Liver (tissue), 9 donors: Measurements from ENCODE around the gene LSM14B. TPM values are rescaled to one million over a fixed set of nuclear protein-coding genes. Genes with fewer than 3 reads are reported as not detected.

Source experiments
- DNase-seq: peaks from one replicate; pipeline ENCODE4 v3.0.0-alpha.2; 2017; ENCODE audit warnings: low spot score
- H3K27ac ChIP-seq, 2 donors: one replicate each; pipeline ENCODE4 v1.7.0; 2013; ENCODE audit warnings: inconsistent platforms in 2 of 2, low read length in 2 of 2, control low read depth in 1 of 2, low read depth in 1 of 2, mild to moderate bottlenecking in 1 of 2
- H3K27me3 ChIP-seq, 4 donors: one replicate each; pipeline versions ENCODE4 v1.6.1 to v1.7.0; 2013; ENCODE audit warnings: low read length in 3 of 4, inconsistent platforms in 1 of 4, mild to moderate bottlenecking in 1 of 4, moderate library complexity in 1 of 4; ENCODE audit not compliant: control insufficient read depth in 4 of 4, insufficient read depth in 4 of 4
- H3K36me3 ChIP-seq, 4 donors: one replicate each; pipeline versions ENCODE4 v1.6.1 to v1.7.0; 2013; ENCODE audit warnings: low read length in 3 of 4, mild to moderate bottlenecking in 3 of 4, low read depth in 1 of 4, moderate library complexity in 1 of 4; ENCODE audit not compliant: control insufficient read depth in 4 of 4, insufficient read depth in 3 of 4
- H3K4me1 ChIP-seq, 4 donors: one replicate each; pipeline versions ENCODE4 v1.6.1 to v1.7.0; 2013; ENCODE audit warnings: low read length in 3 of 4, mild to moderate bottlenecking in 3 of 4, moderate library complexity in 1 of 4; ENCODE audit not compliant: control insufficient read depth in 4 of 4, insufficient read depth in 4 of 4
- H3K4me3 ChIP-seq, 3 donors: one replicate each; pipeline versions ENCODE4 v1.6.1 to v1.7.0; 2013; ENCODE audit warnings: low read length in 3 of 3, control low read depth in 1 of 3, low read depth in 1 of 3, mild to moderate bottlenecking in 1 of 3
- H3K9ac ChIP-seq, 2 donors: one replicate each; pipeline ENCODE4 v1.7.0; 2013; ENCODE audit warnings: low read length in 2 of 2, mild to moderate bottlenecking in 2 of 2, moderate library complexity in 2 of 2, control low read depth in 1 of 2, low read depth in 1 of 2
- H3K9me3 ChIP-seq, 4 donors: one replicate each; pipeline versions ENCODE4 v1.6.1 to v1.7.0; 2013; ENCODE audit warnings: low read length in 3 of 4; ENCODE audit not compliant: control insufficient read depth in 4 of 4
- FOXA1 ChIP-seq: IDR thresholded peaks from 2 replicates; pipeline ENCODE4 v1.6.1; 2016; ENCODE audit warnings: antibody characterized with exemption
- FOXA2 ChIP-seq: IDR thresholded peaks from 2 replicates; pipeline ENCODE4 v1.6.1; 2016; ENCODE audit warnings: antibody characterized with exemption
- GABPA ChIP-seq, 2 donors: IDR thresholded peaks in 1 of 2; conservative IDR thresholded peaks in 1 of 2; 2 replicates each; pipeline ENCODE4 v1.6.1; 2016; ENCODE audit warnings: antibody characterized with exemption in 2 of 2, mild to moderate bottlenecking in 1 of 2, moderate library complexity in 1 of 2
- HNF4A ChIP-seq, 2 donors: conservative IDR thresholded peaks; 2 replicates each; pipeline ENCODE4 v1.6.1; 2016; ENCODE audit warnings: antibody characterized with exemption in 2 of 2, mild to moderate bottlenecking in 2 of 2
- JUND ChIP-seq, 2 donors: IDR thresholded peaks; 2 replicates each; pipeline ENCODE4 v1.6.1; 2016; ENCODE audit warnings: antibody characterized with exemption in 2 of 2
- MAX ChIP-seq: IDR thresholded peaks from 2 replicates; pipeline ENCODE4 v1.6.1; 2016; ENCODE audit warnings: antibody characterized with exemption
- NR2F2 ChIP-seq: IDR thresholded peaks from 2 replicates; pipeline ENCODE4 v1.6.1; 2016; ENCODE audit warnings: antibody characterized with exemption
- REST ChIP-seq: IDR thresholded peaks from 2 replicates; pipeline ENCODE4 v1.6.1; 2016; ENCODE audit warnings: antibody characterized with exemption, mild to moderate bottlenecking
- RXRA ChIP-seq, 2 donors: IDR thresholded peaks; 2 replicates each; pipeline ENCODE4 v1.6.1; 2017 to 2018; ENCODE audit warnings: antibody characterized with exemption in 2 of 2, mild to moderate bottlenecking in 1 of 2
- TAF1 ChIP-seq: conservative IDR thresholded peaks from 2 replicates; pipeline ENCODE4 v1.6.1; 2016; ENCODE audit warnings: antibody characterized with exemption, mild to moderate bottlenecking
- YY1 ChIP-seq: IDR thresholded peaks from 2 replicates; pipeline ENCODE4 v1.6.1; 2016; ENCODE audit warnings: antibody characterized with exemption, mild to moderate bottlenecking
- WGBS: extraction: QIAGEN DNeasy Blood & Tissue Kit; methylation state at CpG from one replicate; pipeline ENCODE4 v1.1.7; 2013; 5-methylcytosine and 5-hydroxymethylcytosine counted together
- polyA plus RNA-seq, 2 donors: library from polyadenylated mRNA; stranded (reverse) in 1 of 2; unstranded in 1 of 2; fragments of 200-250 nt in 1 of 2; fragments of >200 nt in 1 of 2; fragmentation: Nextera tagmentation in 1 of 2; extraction: Ambion mirVana in 1 of 2; gene quantifications; one replicate each; pipeline versions ENCODE4 v1.2.1 to v1.2.3, GENCODE V29; 2013 to 2015
- total RNA-seq, 2 donors: library from RNA; depleted of rRNA; stranded (reverse); fragments of >200 nt; gene quantifications; one replicate each; pipeline ENCODE4 v1.2.3, GENCODE V29; 2014
- TF ChIP-seq, protein P1 (sequence below): IDR thresholded peaks from 2 replicates; pipeline ENCODE4 v1.6.1; 2016; ENCODE audit warnings: antibody characterized with exemption
- TF ChIP-seq, protein P2 (sequence below): IDR thresholded peaks from 2 replicates; pipeline ENCODE4 v1.6.1; 2016; ENCODE audit warnings: antibody characterized with exemption
- donor health status: healthy.
- donor health status: healthy.
- donor health status: healthy.
- donor health status: healthy.
- donor health status: healthy.

LSM14B gene
- total and polyA plus RNA-seq, 4 donors = 0.99 to 15.9 (median 13.3) TPM

- H3K9ac ChIP-seq = no peak overlapping the region
- H3K36me3 ChIP-seq = peaks cover 22 to 60% (median 28%) of the 10 kb centered on the region in 4 donors
- no peaks in the 10 kb centered on the region for H3K4me1 ChIP-seq
- no peaks in the 10 kb centered on the region for H3K9me3 ChIP-seq
- no peak overlapping the region for H3K27ac ChIP-seq
- no peak overlapping the region for H3K4me3 ChIP-seq
- no peak for DNase-seq
- 90% methylated on average over 25 of the region's 25 CpGs for WGBS
- TF ChIP-seq RXRA (IDR thresholded peaks at IDR 0.05) (no peak), YY1 (no peak), FOXA2 (no peak)
- H3K27me3 ChIP-seq = no peaks in the 10 kb centered on the region
Measured at GRCh38 chr20:62165762-62166399, 43.6 kb downstream of the LSM14B start.

DNA sequence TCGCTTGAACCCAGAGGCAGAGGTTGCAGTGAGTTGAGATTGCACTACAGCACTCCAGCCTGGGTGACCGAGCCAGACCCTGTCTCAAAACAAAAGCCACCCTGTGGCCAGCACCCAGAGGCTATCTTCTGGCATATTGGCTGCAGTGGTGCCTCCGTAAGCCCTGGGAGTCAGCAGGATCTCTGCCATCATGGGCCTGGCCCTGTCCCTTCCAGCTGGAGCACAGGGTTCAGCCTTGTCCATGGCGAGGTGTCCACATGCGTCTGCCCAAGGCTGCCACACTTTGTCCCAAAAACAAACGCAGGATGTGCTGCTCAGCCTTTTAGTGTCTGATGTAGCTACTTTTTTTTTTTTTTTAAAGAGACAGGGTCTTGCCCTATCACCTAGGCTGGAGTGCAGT is 45.2 kb downstream of the LSM14B start:
- WGBS = 74% methylated on average over 6 of the region's 6 CpGs
- TF ChIP-seq HNF4A (conservative IDR thresholded peaks at IDR 0.05) (no peak), JUND (IDR thresholded peaks at IDR 0.05) (no peak), FOXA1 (no peak)
- TF ChIP-seq, protein P1, sequence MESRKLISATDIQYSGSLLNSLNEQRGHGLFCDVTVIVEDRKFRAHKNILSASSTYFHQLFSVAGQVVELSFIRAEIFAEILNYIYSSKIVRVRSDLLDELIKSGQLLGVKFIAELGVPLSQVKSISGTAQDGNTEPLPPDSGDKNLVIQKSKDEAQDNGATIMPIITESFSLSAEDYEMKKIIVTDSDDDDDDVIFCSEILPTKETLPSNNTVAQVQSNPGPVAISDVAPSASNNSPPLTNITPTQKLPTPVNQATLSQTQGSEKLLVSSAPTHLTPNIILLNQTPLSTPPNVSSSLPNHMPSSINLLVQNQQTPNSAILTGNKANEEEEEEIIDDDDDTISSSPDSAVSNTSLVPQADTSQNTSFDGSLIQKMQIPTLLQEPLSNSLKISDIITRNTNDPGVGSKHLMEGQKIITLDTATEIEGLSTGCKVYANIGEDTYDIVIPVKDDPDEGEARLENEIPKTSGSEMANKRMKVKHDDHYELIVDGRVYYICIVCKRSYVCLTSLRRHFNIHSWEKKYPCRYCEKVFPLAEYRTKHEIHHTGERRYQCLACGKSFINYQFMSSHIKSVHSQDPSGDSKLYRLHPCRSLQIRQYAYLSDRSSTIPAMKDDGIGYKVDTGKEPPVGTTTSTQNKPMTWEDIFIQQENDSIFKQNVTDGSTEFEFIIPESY = no peak

GRCh38 chr20:62168061-62168460 is 45.8 kb downstream of the LSM14B start:
- no peak for DNase-seq
- Histone ChIP-seq H3K27me3 (no peaks in the 10 kb centered on the region), H3K4me3 (no peak overlapping the region), H3K9me3 (no peaks in the 10 kb centered on the region), H3K4me1 (no peaks in the 10 kb centered on the region), H3K27ac (no peak overlapping the region), H3K36me3 (peaks cover 14 to 51% (median 22%) of the 10 kb centered on the region in 4 donors), H3K9ac (no peak overlapping the region)
- TF ChIP-seq, protein P1 = no peak
- TF ChIP-seq HNF4A (conservative IDR thresholded peaks at IDR 0.05) (no peak), NR2F2 (no peak), REST (no peak), GABPA (IDR thresholded peaks at IDR 0.05 in 1 of 2, conservative IDR thresholded peaks at IDR 0.05 in 1 of 2) (no peak), FOXA2 (no peak), YY1 (no peak), FOXA1 (no peak), JUND (IDR thresholded peaks at IDR 0.05) (no peak), MAX (no peak), TAF1 (no peak)
- TF ChIP-seq, protein P2, sequence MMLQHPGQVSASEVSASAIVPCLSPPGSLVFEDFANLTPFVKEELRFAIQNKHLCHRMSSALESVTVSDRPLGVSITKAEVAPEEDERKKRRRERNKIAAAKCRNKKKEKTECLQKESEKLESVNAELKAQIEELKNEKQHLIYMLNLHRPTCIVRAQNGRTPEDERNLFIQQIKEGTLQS = no peak
- 97% methylated on average over 4 of the region's 4 CpGs for WGBS

More for the DNA sequence above, 45.2 kb downstream of the LSM14B start:
- H3K36me3 ChIP-seq = peaks cover 19 to 54% (median 24%) of the 10 kb centered on the region in 4 donors
- no peak overlapping the region for H3K4me3 ChIP-seq
- no peaks in the 10 kb centered on the region for H3K9me3 ChIP-seq
- no peak overlapping the region for H3K27ac ChIP-seq
- no peaks in the 10 kb centered on the region for H3K4me1 ChIP-seq
- DNase-seq = no peak
- no peak overlapping the region for H3K9ac ChIP-seq
- no peaks in the 10 kb centered on the region for H3K27me3 ChIP-seq
